K562 (cell line): ENCODE data around the gene SART1. TPM values are rescaled to one million over a fixed set of nuclear protein-coding genes. Genes with fewer than 3 reads are reported as not detected.

Experiments
- ATAC-seq: fragments of 200-7000 bp; cut with Tn5 transposase; 3 replicates; pipeline ENCODE4 v1.9.1; 2020; ENCODE audit warnings: moderate library complexity
- BruUV-seq: library from RNA; stranded (reverse); fragments of 400-500 nt; replicated peaks from 2 replicates; lab custom pipeline; 2021; lab: Mats Ljungman, UMichigan
- CTCF ChIA-PET: fragments of 300-600 bp; formaldehyde crosslinking; extraction: SDS; loops from one replicate; lab custom pipeline; 2021; ENCODE audit warnings: low intra/inter-chr PET ratio; lab: Yijun Ruan, JAX
- POLR2A ChIA-PET: fragments of 300-600, 350-650 bp; sonication (Branson Sonifier 250); formaldehyde crosslinking; extraction: SDS; loops from one replicate; lab custom pipeline; 2021; ENCODE audit warnings: antibody characterized with exemption, inconsistent platforms; lab: Yijun Ruan, JAX
- DNase-seq, 4 experiments: peaks; one replicate each; pipeline versions ENCODE4 v3.0.0 to v3.0.0-alpha.2; 2011 to 2018; ENCODE audit warnings: low spot score in 3 of 4, mixed read lengths in 3 of 4; ENCODE audit errors: extremely low read depth in 1 of 4
- FAIRE-seq: peaks from 2 replicates; lab custom pipeline; 2011; peaks lifted over from hg19 to GRCh38; lab: Jason Lieb, UNC
- H2AFZ ChIP-seq: 2 replicates; pipeline ENCODE4 v1.6.0; 2011; ENCODE audit warnings: low read depth, low read length, control low read depth, inconsistent platforms
- H3K27ac ChIP-seq: fragments of 200-600 bp; 3 replicates; pipeline ENCODE4 v1.8.0; 2011; ENCODE audit warnings: low read depth, mild to moderate bottlenecking, control low read depth, inconsistent platforms, low read length, moderate library complexity, mixed read lengths; ENCODE audit errors: extremely low read depth
- H3K27me3 ChIP-seq, 2 experiments: fragments of 300-600 bp in 1 of 2; 2 replicates in 1 of 2; 3 replicates in 1 of 2; pipeline versions ENCODE4 v1.6.0 to v1.8.0; 2011; ENCODE audit warnings: inconsistent platforms in 2 of 2, low read length in 2 of 2, mild to moderate bottlenecking in 1 of 2, mixed read lengths in 1 of 2, moderate library complexity in 1 of 2; ENCODE audit not compliant: control insufficient read depth in 2 of 2, insufficient read depth in 2 of 2
- H3K36me3 ChIP-seq: fragments of 300-600 bp; 3 replicates; pipeline ENCODE4 v1.8.0; 2011; ENCODE audit warnings: mild to moderate bottlenecking, low read length, inconsistent platforms; ENCODE audit not compliant: control insufficient read depth, insufficient read depth
- H3K4me1 ChIP-seq, 2 experiments: fragments of 200-600 bp in 1 of 2; replicated peaks in 1 of 2; 2 replicates in 1 of 2; 3 replicates in 1 of 2; pipeline versions ENCODE4 v1.5.1 to v1.8.0; 2011; ENCODE audit warnings: inconsistent platforms in 2 of 2, low read length in 2 of 2, mild to moderate bottlenecking in 1 of 2, mixed read lengths in 1 of 2, moderate library complexity in 1 of 2; ENCODE audit not compliant: control insufficient read depth in 2 of 2, insufficient read depth in 2 of 2
- H3K4me2 ChIP-seq: 2 replicates; pipeline ENCODE4 v1.6.1; 2011; ENCODE audit warnings: low read length, control low read depth, inconsistent platforms, mixed read lengths; ENCODE audit not compliant: insufficient read depth
- H3K4me3 ChIP-seq: fragments of 200-600 bp; sonication (generic), shearing (Covaris generic); 2 replicates; pipeline ENCODE4 v1.5.1; 2016; ENCODE audit warnings: control low read depth, inconsistent platforms
- H3K79me2 ChIP-seq: fragments of 200-600 bp; 3 replicates; pipeline ENCODE4 v1.8.0; 2011; ENCODE audit warnings: low read length, inconsistent platforms; ENCODE audit not compliant: control insufficient read depth, insufficient read depth
- H3K9ac ChIP-seq, 2 experiments: 2 replicates each; pipeline versions ENCODE4 v1.6.0 to v1.6.1; 2011; ENCODE audit warnings: low read depth in 2 of 2, low read length in 2 of 2, control low read depth in 1 of 2, inconsistent platforms in 1 of 2, mild to moderate bottlenecking in 1 of 2, mixed read lengths in 1 of 2; ENCODE audit not compliant: insufficient read depth in 1 of 2
- H3K9me1 ChIP-seq: one replicate; pipeline ENCODE4 v1.6.0; 2011; ENCODE audit warnings: inconsistent platforms, mild to moderate bottlenecking, low read length, moderate library complexity; ENCODE audit not compliant: control insufficient read depth, insufficient read depth
- H3K9me3 ChIP-seq: replicated peaks from 2 replicates; pipeline ENCODE4 v1.5.1; 2011; ENCODE audit warnings: low read depth, low read length, inconsistent platforms; ENCODE audit not compliant: control insufficient read depth, insufficient read depth
- H4K20me1 ChIP-seq: replicated peaks from 2 replicates; pipeline ENCODE4 v1.6.1; 2011; ENCODE audit warnings: low read length, inconsistent platforms, mixed read lengths; ENCODE audit not compliant: control insufficient read depth, insufficient read depth
- C11orf30 ChIP-seq: fragments of 450-650 bp; IDR thresholded peaks from 2 replicates; pipeline ENCODE4 v1.6.1; 2016; ENCODE audit warnings: low read depth, mild to moderate bottlenecking
- WGBS: fragments of 100-300 bp; shearing (Covaris generic); methylation state at CpG from one replicate; pipeline ENCODE4 v1.1.6; 2016; ENCODE audit warnings: low coverage, mixed read lengths; ENCODE audit not compliant: insufficient coverage; ENCODE audit errors: missing lambda C conversion rate; 5-methylcytosine and 5-hydroxymethylcytosine counted together
- in situ Hi-C: fragments of 300-500 bp; cut with MboI; formaldehyde crosslinking; loops from 4 replicates; pipeline ENCODE4 v1.15.0; 2018; ENCODE audit warnings: inconsistent platforms, mixed read lengths
- intact Hi-C: fragments of 100-400 bp; cut with micrococcal nuclease; formaldehyde crosslinking; loops from 2 replicates; pipeline ENCODE4 v1.14.2; 2022
- polyA plus RNA-seq, 8 experiments: library from polyadenylated mRNA; depleted of rRNA in 4 of 8; stranded (reverse) in 5 of 8; unstranded in 3 of 8; fragments of >200 nt; fragmentation: Nextera tagmentation in 2 of 8; fragmentation: Illumina TruSeq in 1 of 8; extraction: Ambion mirVana in 2 of 8; extraction: Trizol in 1 of 8; gene quantifications; 2 replicates each; pipeline versions ENCODE4 v1.2.1 to v1.2.3, GENCODE V29; 2011 to 2014; ENCODE audit warnings: inconsistent platforms in 1 of 8, missing spikeins in 1 of 8
- total RNA-seq, 7 experiments: library from RNA; depleted of rRNA in 6 of 7; stranded (reverse); fragments of >200 nt in 6 of 7; fragmentation: Illumina TruSeq in 2 of 7; extraction: Trizol in 2 of 7; gene quantifications; 2 replicates each; pipeline versions ENCODE4 v1.2.1 to v1.2.3, GENCODE V29; 2011 to 2021; ENCODE audit warnings: low replicate concordance in 1 of 7
- TF ChIP-seq, protein P1 (sequence below): fragments of 250-450 bp; sonication (Bioruptor Pico); IDR thresholded peaks from 2 replicates; pipeline ENCODE4 v1.9.0; 2021; ENCODE audit warnings: mild to moderate bottlenecking, inconsistent platforms

The SART1 gene
- total and polyA plus RNA-seq, 9 of the 15 experiments (the other 6 are each of a cell fraction or from before 2014, with no cell fraction given), result 4.8 to 84.1 (median 31.7) TPM

GRCh38 chr11:65912845-65913244 is 48.7 kb upstream of the SART1 start:
- ChIA-PET CTCF (no interaction called here), POLR2A (interaction anchor here (0.6 to 6.0 kb wide), 4 partner anchors 10 to 53 kb away, joined by 3 to 73 read pairs (median 8); partner anchors contain the start of gene FOSL1)
- H3K4me3 ChIP-seq, result no peak overlapping the region
- TF ChIP-seq C11orf30, result peak; percentile 18; the same call in 1 of the 2 replicates
- TF ChIP-seq, protein P1, sequence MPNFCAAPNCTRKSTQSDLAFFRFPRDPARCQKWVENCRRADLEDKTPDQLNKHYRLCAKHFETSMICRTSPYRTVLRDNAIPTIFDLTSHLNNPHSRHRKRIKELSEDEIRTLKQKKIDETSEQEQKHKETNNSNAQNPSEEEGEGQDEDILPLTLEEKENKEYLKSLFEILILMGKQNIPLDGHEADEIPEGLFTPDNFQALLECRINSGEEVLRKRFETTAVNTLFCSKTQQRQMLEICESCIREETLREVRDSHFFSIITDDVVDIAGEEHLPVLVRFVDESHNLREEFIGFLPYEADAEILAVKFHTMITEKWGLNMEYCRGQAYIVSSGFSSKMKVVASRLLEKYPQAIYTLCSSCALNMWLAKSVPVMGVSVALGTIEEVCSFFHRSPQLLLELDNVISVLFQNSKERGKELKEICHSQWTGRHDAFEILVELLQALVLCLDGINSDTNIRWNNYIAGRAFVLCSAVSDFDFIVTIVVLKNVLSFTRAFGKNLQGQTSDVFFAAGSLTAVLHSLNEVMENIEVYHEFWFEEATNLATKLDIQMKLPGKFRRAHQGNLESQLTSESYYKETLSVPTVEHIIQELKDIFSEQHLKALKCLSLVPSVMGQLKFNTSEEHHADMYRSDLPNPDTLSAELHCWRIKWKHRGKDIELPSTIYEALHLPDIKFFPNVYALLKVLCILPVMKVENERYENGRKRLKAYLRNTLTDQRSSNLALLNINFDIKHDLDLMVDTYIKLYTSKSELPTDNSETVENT, result no peak
- DNase-seq (no peak), FAIRE-seq (no peak), ATAC-seq (no peak)
- no peaks in the 10 kb centered on the region for H3K9me3 ChIP-seq
- peak overlapping the region; percentile 18 to 60; a peak in 2 of 4 replicates for H3K9ac ChIP-seq
- peaks cover 40 to 51% of the 10 kb centered on the region in 2 experiments for H3K4me1 ChIP-seq
- peaks cover 11% of the 10 kb centered on the region for H3K79me2 ChIP-seq
- BruUV-seq, result no TSS peak
- H2AFZ ChIP-seq, result no peak overlapping the region
- H3K36me3 ChIP-seq, result peaks cover 11% of the 10 kb centered on the region; the same call in 1 of the 3 replicates
- 65% methylated on average over 4 of the region's 4 CpGs for WGBS
- no peaks in the 10 kb centered on the region for H3K9me1 ChIP-seq
- intact Hi-C loops, result loop anchor here (2.0 kb wide), 1 partner anchor 24 kb away; the partner anchor contains the start of gene FIBP
- H3K27ac ChIP-seq, result peak overlapping the region; percentile 39; the same call in 2 of the 3 replicates
- no peaks in the 10 kb centered on the region for H3K27me3 ChIP-seq
- in situ Hi-C loops, result no loop called here
- no peaks in the 10 kb centered on the region for H4K20me1 ChIP-seq
- no peak overlapping the region for H3K4me2 ChIP-seq
